NCI-H2029 treated with DMSO at 0.1 percent for 48 hours (cell line): Measurements from ENCODE around the gene ZNF592.
"Not testable (repeated sequence)": the region's sequence is repeated elsewhere in the genome, so short reads cannot be mapped to it uniquely, and the experiment has no call there.

Experiments
- DNase-seq: peaks from one replicate; lab custom pipeline; 2025; lab: John Stamatoyannopoulos, UW

Gene ZNF592, protein sequence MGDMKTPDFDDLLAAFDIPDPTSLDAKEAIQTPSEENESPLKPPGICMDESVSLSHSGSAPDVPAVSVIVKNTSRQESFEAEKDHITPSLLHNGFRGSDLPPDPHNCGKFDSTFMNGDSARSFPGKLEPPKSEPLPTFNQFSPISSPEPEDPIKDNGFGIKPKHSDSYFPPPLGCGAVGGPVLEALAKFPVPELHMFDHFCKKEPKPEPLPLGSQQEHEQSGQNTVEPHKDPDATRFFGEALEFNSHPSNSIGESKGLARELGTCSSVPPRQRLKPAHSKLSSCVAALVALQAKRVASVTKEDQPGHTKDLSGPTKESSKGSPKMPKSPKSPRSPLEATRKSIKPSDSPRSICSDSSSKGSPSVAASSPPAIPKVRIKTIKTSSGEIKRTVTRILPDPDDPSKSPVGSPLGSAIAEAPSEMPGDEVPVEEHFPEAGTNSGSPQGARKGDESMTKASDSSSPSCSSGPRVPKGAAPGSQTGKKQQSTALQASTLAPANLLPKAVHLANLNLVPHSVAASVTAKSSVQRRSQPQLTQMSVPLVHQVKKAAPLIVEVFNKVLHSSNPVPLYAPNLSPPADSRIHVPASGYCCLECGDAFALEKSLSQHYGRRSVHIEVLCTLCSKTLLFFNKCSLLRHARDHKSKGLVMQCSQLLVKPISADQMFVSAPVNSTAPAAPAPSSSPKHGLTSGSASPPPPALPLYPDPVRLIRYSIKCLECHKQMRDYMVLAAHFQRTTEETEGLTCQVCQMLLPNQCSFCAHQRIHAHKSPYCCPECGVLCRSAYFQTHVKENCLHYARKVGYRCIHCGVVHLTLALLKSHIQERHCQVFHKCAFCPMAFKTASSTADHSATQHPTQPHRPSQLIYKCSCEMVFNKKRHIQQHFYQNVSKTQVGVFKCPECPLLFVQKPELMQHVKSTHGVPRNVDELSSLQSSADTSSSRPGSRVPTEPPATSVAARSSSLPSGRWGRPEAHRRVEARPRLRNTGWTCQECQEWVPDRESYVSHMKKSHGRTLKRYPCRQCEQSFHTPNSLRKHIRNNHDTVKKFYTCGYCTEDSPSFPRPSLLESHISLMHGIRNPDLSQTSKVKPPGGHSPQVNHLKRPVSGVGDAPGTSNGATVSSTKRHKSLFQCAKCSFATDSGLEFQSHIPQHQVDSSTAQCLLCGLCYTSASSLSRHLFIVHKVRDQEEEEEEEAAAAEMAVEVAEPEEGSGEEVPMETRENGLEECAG (N-terminal part only)

DNA sequence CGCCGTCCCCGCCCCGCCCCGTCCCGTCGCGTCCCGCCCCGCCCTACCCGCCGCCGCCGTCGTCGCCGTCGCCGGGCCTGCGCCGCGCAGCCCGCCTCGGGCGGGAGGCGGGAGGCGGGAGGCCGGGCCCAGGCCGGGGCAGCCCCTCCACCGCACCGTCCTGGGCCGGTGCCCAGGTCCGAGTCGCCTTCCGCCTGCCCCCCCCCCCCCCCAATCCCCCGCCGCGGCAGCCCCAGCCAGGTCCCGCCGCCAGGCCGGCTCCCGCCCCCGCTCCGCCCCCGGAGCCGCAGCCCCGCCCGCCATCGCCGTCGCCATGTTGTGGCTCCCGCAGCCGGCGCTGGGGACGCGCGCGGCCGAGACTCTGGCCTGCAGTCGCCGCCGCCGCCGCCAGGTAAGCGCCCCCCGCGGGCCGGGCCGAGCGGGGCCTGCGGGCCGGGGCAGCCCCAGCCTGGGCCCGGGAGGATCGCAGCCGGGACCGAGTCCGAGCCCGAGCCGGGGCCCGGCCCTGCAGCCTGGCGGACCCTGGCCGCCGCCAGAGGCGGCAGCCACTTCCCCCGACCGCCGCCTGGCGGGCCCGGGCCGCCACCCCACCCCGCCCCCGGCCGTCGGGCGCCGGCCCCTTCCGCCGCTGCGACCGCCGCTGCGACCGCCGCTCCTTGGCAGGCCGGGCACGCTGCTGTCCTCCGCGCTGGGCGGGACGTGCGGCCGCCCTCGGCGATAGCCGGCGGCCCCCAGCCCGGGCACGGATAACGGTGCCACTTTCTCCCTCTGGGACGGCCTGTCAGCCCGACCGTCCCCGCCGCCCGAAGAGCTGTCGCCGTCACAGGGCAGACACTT, at the start of gene ZNF592:
Gene ZNF592, plus strand, starts transcription at position 319 of the 837 bp plus-strand sequence. CDS start 34,084 bp downstream, outside the sequence.
- no peak for DNase-seq

DNA sequence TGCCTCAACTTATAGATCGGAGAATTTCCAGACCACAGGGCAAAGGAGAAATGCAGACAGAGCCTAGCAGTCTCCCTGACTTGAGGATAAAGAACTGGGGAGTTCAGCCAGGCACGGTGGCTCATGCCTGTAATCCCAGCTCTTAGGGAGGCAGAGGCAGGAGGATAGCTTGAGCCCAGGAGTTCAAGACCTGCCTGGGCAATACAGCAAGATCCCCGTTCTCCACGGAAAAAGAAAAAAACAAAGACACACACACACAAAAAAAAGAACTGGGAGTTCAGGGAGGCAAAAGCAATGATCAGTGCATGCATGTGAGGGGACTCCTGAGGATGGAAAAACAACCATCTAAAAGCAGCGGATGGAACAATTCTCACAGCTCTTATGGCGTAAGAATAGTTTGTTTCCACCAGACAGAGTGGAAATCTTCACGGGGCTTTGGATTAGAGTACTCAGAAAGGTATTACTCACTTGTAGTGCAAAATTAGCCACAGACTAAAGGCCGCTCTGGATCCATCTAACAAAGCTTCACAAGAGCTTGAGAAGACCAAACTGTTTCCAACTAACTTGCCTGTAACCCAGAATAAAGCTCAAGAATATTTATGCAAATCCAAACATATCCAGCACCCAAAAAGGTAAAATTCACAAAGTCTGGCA, 48.7 kb upstream of the ZNF592 start:
- DNase-seq: no peak

DNA sequence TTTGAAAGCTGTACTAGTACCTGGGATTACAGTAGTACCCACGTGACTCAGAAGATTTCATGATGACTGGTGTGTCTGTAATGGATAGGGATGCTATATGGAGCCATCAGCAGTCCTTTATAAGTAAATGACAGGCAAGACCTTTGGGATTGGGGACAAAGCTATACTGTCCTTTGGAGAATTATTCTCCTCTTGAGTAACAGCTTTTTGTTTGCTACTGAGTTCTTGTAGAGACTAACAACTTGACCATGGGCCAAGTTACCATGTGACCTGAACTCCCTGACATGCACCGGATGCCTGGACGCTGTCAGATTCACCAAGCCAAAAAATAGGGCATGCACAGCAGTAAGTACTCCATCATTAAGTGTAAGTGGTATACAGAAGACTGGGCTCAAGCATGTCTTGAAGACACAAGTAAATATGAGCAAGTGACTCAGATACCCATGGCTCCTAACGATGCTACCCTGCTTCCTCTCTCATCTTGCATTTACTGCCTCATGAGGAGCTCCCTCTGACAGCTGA, 45.4 kb upstream of the ZNF592 start:
- no peak for DNase-seq

DNA sequence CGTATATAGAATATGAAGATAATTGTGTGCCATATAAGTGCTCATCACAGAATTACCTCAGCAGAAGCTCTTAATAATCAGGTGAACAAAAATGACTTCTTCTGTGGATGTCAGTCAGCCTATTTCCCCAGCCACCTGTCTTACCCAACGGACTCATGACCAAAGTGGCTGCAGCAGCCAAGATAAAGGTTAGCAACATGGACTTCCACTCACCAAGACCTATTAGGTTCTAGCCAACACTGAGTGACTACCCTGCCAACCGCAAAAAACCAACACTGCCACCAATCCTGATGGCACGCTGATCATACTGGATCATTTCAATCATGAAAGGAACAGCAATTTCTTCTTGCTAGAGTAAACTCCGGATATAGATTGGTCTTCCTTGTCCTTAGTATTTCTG, 44.6 kb upstream of the ZNF592 start:
- DNase-seq: no peak

DNA sequence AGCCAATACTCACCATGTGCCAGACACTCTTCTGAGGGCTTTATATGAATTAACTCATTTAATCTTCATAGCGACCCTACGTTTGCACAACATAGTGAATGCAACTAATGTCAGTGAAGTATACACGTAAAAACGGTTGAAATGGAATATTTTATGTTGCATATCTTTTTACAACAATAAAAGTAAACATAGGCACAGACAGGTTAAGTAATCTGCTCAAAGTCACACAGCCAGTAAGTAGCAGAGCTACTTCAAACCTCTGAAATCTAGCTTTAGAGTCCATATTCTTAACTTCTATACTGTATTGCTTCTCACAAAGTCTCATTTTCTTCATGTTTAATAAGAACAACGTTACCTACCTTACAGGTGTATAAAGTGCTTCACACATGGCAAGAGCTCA, 34.0 kb upstream of the ZNF592 start:
- no peak for DNase-seq

DNA sequence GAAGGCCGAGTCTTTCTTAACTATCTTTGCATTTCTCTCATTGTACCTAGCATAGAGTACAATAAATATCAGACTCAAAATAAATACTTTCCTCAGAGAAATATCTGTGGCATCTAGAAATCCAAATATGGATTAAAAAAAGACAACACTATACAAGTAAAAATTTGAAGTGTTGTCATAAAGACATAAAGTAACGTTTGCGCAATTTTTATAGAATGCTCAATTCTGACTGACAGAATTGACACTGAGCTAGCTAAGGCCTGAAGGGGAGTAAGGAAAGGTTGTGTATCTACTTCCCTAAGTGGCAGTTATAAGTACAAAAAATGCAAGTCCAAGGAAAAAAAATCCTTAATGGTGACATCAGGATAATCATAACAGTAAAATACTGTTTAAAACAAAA, 33.6 kb upstream of the ZNF592 start:
- no peak for DNase-seq

DNA sequence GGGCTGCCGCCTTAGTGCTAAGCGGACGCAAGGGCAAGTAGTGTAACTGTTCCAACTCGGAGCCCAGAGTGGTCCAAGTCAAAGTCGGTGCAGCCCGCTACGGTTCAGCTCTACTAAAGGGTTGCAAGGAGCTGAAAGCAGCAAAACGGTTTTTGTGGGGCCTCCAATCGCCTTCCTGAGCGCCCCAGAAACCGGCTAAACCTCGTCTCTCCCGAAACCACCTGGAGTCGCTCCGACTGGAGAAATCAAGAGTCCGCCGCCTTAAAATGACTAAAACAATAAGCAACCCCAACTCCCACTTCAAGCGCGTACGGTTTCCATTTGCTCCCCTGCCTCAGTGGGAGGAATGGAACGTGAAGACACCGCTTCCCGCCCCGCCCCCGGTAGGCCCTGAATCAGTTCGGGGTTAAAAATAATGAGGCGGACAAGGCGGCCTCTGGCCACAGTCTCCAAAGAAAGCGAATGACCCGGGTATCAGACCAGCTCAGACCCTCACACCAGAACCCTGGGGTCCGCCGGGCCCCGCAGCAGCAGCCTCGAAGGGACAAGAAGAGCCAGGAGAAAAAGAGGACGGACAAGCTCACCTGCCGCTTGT, 32.9 kb upstream of the ZNF592 start:
- DNase-seq: no peak

DNA sequence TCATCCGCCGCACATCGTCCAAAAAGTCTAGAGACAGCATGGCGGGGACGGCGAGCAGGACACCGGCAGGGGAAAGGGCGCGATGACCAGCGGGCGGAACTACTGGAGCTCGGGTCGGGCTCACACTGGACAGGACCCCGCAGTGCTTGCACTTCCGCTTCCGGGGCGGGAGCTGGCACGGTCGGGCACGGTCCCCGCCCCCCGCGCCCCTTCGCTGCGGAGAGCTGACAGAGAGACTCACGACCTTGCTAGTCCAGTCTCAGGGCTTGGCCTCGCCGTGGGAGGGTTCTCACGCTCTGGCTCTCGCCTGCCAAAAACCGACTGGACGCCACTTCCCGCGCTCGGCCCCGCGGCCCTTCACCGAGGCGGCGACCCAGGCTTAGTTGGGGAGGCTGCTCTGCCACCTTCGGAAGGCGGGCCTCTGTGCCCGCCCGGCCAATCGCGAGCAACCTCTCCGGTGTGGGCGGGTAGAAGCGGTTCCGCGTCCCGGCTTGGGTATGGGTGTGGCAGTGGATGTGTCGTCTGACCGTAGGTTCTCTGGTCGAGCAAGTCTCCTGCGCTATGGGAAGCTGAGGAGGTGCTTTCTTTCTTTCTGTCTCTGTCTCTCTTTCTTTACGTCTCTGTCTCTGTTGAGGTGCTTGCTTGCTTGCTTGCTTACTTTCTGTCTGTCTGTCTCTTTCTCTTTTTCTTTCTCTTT, 32.2 kb upstream of the ZNF592 start, which contains the start of gene SEC11A:
Gene SEC11A, minus strand, starts transcription at position 104 of the 697 bp plus-strand sequence. Its CDS starts 64 bp downstream, at position 40.
- DNase-seq: peak; percentile 42

DNA sequence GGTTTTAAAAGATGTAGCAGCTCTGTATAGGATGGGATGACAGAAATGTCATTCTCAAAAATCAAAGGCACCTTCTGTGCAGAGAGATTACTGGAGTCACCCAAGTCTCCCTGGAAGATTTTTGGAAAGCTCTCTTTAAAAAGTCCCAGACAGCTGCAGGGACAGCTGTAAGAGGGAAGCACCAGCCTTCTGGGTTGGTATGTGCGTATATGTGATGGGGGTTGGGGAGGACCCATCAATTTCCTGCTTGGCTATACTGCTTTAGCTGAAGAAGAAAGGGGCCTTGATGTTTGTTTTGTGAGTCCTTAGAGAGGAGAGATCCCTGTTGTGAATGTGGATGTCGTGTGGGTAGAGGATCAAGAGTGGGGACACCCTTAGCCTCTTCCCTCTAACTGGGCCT, 27.0 kb upstream of the ZNF592 start:
- DNase-seq: no peak

DNA sequence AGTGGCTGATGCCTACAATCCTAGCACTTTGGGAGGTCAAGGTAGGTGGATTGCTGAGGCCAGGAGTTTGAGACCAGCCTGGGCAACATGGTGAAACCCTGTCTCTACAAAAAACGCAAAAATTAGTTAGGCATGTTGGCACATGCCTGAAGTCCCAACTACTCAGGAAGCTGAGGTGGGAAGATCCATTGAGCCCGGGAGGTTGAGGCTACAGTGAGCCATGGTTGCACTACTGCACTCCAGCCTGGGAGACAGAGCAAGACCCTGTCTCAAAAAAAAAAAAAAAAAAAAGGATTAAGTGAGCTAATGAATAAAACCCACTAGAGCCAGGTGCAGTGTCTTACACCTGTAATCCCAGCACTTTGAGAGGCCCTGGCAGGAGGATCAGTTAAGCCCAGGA, 25.8 kb upstream of the ZNF592 start:
- no peak for DNase-seq

DNA sequence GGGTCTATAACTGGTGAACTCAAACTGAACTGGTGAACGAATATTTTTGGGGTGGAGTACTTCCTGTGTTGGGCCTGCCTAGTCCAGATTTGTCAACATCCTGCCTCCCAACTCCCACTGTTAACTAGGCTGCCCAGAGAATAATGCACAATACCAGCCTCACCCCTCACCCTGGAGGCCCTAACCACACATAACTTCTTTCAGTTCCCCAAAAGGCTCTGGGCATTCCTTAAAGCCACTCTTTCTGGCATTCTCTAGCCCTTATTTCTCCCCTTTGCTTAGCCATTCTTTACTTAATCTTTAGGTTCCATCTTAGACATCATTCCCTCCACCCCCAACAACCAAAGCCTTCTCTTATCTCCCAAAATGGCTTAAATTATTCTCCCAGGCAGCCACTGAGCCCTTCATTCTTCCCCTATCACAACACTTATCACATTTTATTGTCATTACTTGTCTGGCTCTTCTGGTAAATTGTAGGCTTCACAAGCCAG, 23.3 kb upstream of the ZNF592 start:
- DNase-seq: no peak

DNA sequence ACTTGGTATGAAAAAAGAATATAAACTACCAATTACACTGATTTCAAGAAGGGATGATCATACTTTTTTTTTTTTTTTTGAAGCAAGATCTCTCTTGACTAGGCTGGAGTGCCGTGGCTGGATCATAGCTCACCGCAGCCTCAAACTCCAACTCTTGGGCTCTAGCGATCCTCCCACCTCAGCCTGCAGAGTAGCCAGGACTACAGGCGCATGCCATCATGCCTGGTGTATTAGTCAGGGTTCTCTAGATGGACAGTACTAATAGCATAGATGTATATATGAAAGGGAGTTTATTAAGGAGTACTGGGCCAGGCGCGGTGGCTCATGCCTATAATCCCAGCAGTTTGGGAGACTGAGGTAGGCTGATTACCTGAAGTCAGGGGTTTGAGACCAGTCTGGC, 21.0 kb upstream of the ZNF592 start:
- DNase-seq: no peak

DNA sequence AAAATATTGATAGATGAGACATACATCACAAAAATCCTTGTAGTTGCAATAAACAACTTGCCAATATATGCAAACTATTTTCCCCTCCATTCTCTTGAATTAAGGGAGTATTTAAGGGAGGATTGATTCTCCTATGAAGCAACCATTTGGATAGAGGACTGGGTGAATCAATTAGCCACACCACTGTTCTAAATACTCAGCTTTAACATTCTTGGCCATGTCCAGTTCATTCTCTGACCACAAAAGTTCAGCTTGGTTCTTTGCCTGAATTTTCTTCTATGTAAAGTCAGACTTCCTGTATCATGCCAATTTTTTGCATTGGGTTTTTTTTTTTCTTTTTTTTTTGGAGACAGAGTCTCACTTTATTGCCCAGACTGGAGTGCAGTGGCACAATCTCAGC, 16.6 kb upstream of the ZNF592 start:
- DNase-seq: no peak

DNA sequence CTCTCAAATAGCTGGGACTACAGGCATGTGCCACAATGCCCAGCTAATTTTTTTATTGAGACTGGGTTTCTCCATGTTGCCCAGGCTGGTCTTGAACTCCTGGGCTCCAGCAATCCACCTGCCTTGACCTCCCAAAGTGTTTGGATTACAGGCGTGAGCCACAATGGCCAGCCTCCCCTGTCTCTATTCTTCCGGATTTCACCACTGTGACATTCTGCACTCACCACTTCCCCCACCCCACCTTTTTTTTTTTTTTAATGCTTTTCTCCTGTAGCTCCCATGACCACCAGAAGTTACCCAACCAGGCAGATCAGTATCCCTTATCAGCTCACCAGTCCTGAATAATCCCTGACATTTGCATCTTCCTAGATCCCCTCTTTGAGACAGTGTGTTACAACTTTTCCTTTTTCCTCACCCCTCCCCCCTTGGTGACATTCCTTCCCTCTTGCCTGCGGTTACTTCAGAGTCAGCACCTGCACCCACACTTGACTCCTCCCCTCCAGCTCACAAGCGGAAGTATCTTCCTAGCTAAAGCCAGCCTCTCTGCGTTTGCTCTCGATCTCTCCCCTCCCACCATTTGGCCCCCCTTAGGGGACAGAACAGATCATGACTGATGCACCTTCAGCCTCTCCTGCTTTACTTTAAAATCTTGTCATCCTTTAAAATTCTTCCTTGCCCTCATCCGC, 13.5 kb upstream of the ZNF592 start:
- peak; percentile 42 for DNase-seq

DNA sequence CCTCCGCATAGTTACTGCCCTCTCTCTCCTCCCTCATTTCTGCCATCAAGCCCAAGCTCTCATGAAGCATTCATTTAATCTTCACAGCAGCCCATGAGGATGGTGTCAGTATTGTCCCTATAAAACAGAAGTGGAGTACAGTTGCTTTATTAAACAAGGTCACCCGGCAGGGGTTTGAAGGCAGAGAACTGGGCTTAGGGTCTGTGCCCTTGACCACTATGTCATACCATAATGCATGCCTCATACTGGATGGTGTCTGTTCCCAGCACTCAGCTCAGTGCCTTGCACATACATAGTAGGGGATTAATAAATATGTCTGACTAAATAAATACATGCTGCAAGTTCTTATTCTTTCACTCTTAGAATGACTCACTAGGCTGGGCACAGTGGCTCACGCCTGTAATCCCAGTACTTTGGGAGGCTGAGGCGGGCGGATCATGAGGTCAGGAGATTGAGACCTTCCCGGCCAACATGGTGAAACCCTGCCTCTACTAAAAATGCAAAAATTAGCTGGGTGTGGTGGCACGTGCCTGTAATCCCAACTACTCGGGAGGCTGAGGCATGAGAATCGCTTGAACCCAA, 12.8 kb upstream of the ZNF592 start:
- DNase-seq: not testable (repeated sequence)

DNA sequence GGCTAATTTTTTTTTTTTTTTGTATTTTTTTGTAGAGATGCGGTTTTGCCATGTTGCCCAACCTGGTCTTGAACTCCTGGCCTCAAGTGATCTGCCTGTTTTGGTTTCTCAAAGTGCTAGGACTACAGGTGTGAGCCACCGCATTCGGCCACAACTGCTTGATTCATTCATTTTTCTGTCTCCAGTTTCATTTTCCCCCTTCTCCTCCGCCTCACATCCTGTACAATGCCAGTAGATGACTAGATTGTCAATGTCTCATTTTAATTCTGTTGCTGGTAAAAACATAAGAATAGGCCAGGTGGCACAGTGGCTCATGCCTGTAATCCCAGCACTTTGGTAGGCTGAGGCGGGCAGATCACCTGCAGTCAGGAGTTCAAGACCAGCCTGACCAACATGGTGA, 12.0 kb upstream of the ZNF592 start:
- no peak for DNase-seq

DNA sequence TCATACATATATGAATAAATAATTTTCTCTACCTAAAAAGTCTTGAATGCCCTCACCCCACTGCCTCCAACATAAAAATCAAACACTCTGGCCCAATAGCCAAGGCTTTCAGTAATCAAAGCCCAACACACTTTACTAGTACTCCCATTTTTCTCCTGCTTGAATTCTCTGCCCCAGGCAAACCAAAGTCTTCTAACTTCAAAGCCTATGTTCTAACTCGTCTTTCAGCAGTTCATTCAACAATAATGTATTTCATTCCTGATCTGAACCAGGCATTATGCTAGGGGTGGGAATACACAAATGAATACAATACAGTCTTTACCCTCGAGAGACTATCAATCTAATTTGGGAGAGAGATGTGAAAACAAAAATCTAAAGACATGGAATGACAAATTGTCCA, 11.4 kb upstream of the ZNF592 start:
- DNase-seq: no peak

DNA sequence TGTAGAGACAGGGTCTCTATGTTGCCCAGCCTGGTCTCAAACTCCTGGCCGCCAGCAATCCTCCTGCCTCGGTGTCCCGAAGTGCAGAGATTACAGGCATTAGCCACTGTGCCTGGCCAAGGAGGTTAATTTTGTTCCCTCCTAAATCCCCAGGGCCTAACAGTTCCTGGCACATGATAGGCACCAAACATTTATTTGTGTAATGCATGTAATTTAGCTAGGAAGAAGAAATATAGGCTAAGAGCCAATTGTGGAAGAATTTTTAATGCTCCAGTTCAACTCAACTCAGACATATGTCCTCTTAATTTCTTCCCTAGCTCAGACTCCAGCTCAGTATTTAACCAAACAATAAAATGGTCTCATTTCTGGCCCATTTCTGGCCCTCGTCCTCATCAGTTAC, 7.7 kb upstream of the ZNF592 start:
- DNase-seq: no peak
